Glomerular endothelial cell (primary cell): ENCODE measurements around the gene KIF22. TPM values are rescaled to one million over a fixed set of nuclear protein-coding genes. Genes with fewer than 3 reads are reported as not detected.
"Not testable (repeated sequence)": the region's sequence is repeated elsewhere in the genome, so short reads cannot be mapped to it uniquely, and the experiment has no call there.

Experiments used
- DNase-seq: peaks from one replicate; pipeline ENCODE4 v3.0.0-alpha.2; 2011; ENCODE audit warnings: low read depth, low spot score; ENCODE audit errors: extremely low read depth
- total RNA-seq: library from RNA; depleted of rRNA; stranded (reverse); fragments of >200 nt; gene quantifications from 2 replicates; pipeline ENCODE4 v1.2.3, GENCODE V29; 2015

Gene KIF22
- total RNA-seq, 1 donor from 2014 or later = 31.6 TPM

GRCh38 chr16:29793153-29793552, 2.6 kb downstream of the KIF22 start:
- DNase-seq = not testable (repeated sequence)

- no peak for DNase-seq
Measured at GRCh38 chr16:29794231-29794710, 3.7 kb downstream of the KIF22 start.

- DNase-seq = no peak
Measured at GRCh38 chr16:29802416-29802935, 11.9 kb downstream of the KIF22 start.

- no peak for DNase-seq
Measured at GRCh38 chr16:29804020-29804419, 13.5 kb downstream of the KIF22 start.

GRCh38 chr16:29804455-29805231, 14.1 kb downstream of the KIF22 start:
- DNase-seq = no peak

GRCh38 chr16:29805232-29806098, 14.9 kb downstream of the KIF22 start:
- DNase-seq = peak; percentile 57

- no peak for DNase-seq
Measured at GRCh38 chr16:29806099-29806579, 15.6 kb downstream of the KIF22 start, which contains the start of gene MAZ. Gene MAZ (plus strand): TSS chr16:29806529. CDS start chr16:29806702, 173 bp downstream.

- no peak for DNase-seq
Measured at GRCh38 chr16:29806641-29807425, 16.3 kb downstream of the KIF22 start.

- DNase-seq = no peak
Measured at GRCh38 chr16:29807426-29808218, 17.1 kb downstream of the KIF22 start.

GRCh38 chr16:29808219-29808900, 17.8 kb downstream of the KIF22 start:
- no peak for DNase-seq

GRCh38 chr16:29809031-29809747, 18.6 kb downstream of the KIF22 start:
- no peak for DNase-seq

GRCh38 chr16:29809850-29810698, 19.5 kb downstream of the KIF22 start:
- DNase-seq = no peak

- DNase-seq = no peak
Measured at GRCh38 chr16:29810699-29811169, 20.2 kb downstream of the KIF22 start.

- peak; percentile 60 for DNase-seq
Measured at GRCh38 chr16:29811170-29811895, 20.8 kb downstream of the KIF22 start.

- no peak for DNase-seq
Measured at GRCh38 chr16:29811896-29812665, 21.5 kb downstream of the KIF22 start, which contains the start of gene PRRT2. Gene PRRT2 (plus strand): TSS chr16:29812193. CDS start chr16:29813055, 862 bp downstream.
